ENCODE measurements around the gene RABGGTA. TPM values are rescaled to one million over a fixed set of nuclear protein-coding genes. Genes with fewer than 3 reads are reported as not detected.
"Not testable (repeated sequence)": the region's sequence is repeated elsewhere in the genome, so short reads cannot be mapped to it uniquely, and the experiment has no call there.

The RABGGTA gene
- total RNA-seq, 6 donors from 2014 or later = 22.7 to 125 (median 58.9) TPM

DNA sequence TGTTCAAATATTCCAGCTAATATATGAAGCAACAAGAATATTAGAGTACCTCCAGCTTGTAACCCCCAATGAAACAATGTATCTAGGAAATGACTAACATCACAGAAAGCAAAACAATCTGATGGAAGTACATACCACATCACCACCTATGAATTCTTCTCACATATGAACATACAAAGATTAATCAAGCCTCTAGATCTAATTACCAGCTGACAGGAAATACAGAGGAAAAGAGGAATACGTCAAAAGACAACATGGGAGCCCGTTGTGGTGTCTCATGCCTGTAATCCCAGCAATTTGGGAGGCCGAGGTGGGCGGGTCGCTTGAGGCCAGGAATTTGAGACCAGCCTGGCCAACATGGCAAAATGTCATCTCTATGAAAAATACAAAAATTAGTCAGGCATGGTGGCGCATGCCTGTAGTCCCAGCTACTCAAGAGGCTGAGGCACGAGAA, 46.8 kb downstream of the RABGGTA start:
- peaks cover 0 to 12% (median 4%) of the 10 kb centered on the region in 4 donors for H3K4me1 ChIP-seq

DNA sequence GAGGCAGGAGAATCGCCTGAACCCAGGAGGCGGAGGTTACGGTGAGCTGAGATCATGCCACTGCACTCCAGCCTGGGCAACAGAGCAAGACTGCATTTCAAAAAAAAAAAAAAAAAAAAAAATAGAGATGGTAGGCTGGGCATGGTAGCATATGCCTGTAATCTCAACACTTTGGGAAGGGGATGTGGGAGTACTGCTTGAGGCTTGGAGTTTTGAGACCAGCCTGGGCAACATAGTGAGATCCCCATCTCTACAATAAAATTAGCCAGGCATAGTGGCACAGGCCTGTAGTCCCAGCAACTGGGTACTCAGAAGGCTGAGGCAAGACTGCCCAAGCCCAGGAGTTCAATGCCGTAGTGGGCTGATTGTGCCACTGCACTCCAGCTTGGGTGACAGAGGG, 48.4 kb downstream of the RABGGTA start:
- H3K9me3 ChIP-seq; H3K4me1 ChIP-seq; H3K4me3 ChIP-seq; H3K27ac ChIP-seq; H3K27me3 ChIP-seq; ATAC-seq (ENCODE audit: low FRiP score in 2 of 2); DNase-seq: not testable (repeated sequence)
- peaks cover 0 to 13% (median 5%) of the 10 kb centered on the region in 4 donors for H3K36me3 ChIP-seq
- WGBS, 2 donors = 100% methylated on average over 3 to 4 of the region's 4 CpGs

More for the DNA sequence above, 46.8 kb downstream of the RABGGTA start:
- 73 to 78% methylated on average over 7 of the region's 7 CpGs for WGBS, 2 donors
- H3K36me3 ChIP-seq = peaks cover 0 to 21% (median 3%) of the 10 kb centered on the region in 4 donors
- H3K27me3 ChIP-seq = no peaks in the 10 kb centered on the region
- no peak overlapping the region for H3K4me3 ChIP-seq
- peak overlapping the region in 1 of 4 donors; percentile 60 for H3K27ac ChIP-seq
- no peak for TF ChIP-seq POLR2AphosphoS5 (IDR thresholded peaks at IDR 0.05)
- TF ChIP-seq EP300 (IDR thresholded peaks at IDR 0.05) = no peak
- TF ChIP-seq POLR2A (IDR thresholded peaks at IDR 0.05) = no peak
- no peak for TF ChIP-seq CTCF (IDR thresholded peaks at IDR 0.05)
- no peak for DNase-seq
- ATAC-seq (ENCODE audit: low FRiP score in 2 of 2) = no peak
- H3K9me3 ChIP-seq = no peaks in the 10 kb centered on the region

DNA sequence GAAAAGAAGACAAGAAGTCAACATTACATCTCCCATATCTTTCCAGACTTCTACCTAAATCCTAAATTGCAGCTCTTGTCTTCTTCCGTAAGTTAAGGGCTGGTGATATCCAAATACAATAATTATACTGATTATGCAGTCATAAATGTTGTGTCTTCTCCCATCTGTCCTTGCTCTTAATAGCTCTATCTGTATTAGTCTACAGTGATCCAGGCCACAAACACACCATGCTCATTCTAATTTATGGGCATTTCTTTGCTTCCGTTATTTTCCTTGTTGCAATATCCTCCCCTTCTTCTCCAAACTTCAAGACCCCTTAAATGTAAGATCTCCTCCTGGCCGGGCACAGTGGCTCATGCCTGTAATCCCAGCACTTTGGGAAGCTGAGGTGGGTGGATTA, 51.9 kb downstream of the RABGGTA start:
- H3K27me3 ChIP-seq = no peaks in the 10 kb centered on the region
- peaks cover 0 to 10% (median 5%) of the 10 kb centered on the region in 4 donors for H3K36me3 ChIP-seq
- no peak overlapping the region for H3K27ac ChIP-seq
- DNase-seq = no peak
- WGBS, 2 donors = 57 to 63% methylated on average over 3 of the region's 3 CpGs
- no peak for TF ChIP-seq EP300 (IDR thresholded peaks at IDR 0.05)
- no peak for TF ChIP-seq POLR2AphosphoS5 (IDR thresholded peaks at IDR 0.05)
- TF ChIP-seq POLR2A (IDR thresholded peaks at IDR 0.05) = no peak
- TF ChIP-seq CTCF (IDR thresholded peaks at IDR 0.05) = no peak
- H3K9me3 ChIP-seq = no peaks in the 10 kb centered on the region
- no peak overlapping the region for H3K4me3 ChIP-seq
- peaks cover 10 to 16% (median 14%) of the 10 kb centered on the region in 4 donors for H3K4me1 ChIP-seq
- no peak for ATAC-seq (ENCODE audit: low FRiP score in 2 of 2)

GRCh38 chr14:24219080-24219479, 52.3 kb downstream of the RABGGTA start:
- no peak overlapping the region for H3K4me3 ChIP-seq
- H3K36me3 ChIP-seq = peaks cover 0 to 10% (median 5%) of the 10 kb centered on the region in 4 donors
- peaks cover 11 to 18% (median 17%) of the 10 kb centered on the region in 4 donors for H3K4me1 ChIP-seq
- 80 to 85% methylated on average over 4 of the region's 4 CpGs for WGBS, 2 donors
- H3K9me3 ChIP-seq = no peaks in the 10 kb centered on the region
- ATAC-seq (ENCODE audit: low FRiP score in 2 of 2) (no peak), DNase-seq (no peak)
- H3K27me3 ChIP-seq = no peaks in the 10 kb centered on the region
- no peak overlapping the region for H3K27ac ChIP-seq
- TF ChIP-seq POLR2AphosphoS5 (IDR thresholded peaks at IDR 0.05) (no peak), CTCF (IDR thresholded peaks at IDR 0.05) (no peak), POLR2A (IDR thresholded peaks at IDR 0.05) (no peak), EP300 (IDR thresholded peaks at IDR 0.05) (no peak)

DNA sequence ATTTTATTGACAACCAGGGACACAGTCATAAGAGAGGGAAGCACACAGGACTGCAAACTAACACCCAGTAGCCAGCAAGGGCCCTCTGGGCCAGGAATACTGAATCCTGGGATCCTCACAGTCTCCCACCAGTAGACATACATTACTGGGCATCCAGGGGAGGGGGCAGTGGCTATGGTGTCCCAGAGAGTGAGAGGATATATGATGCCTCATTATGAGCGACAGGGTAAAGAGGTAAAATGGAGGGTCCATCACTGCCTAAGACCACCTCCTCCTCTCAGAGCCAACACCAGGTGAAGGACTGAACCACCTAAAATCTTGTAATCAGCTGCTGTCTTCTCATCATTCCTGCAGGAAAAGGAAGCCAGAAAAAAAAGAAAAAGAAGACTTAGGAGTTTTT, 54.5 kb downstream of the RABGGTA start:
- H3K36me3 ChIP-seq; H3K9me3 ChIP-seq; DNase-seq; H3K27ac ChIP-seq; H3K27me3 ChIP-seq; ATAC-seq (ENCODE audit: low FRiP score in 2 of 2); H3K4me3 ChIP-seq: not testable (repeated sequence)
- 94 to 100% methylated on average over 1 of the region's 1 CpG for WGBS, 2 donors
- H3K4me1 ChIP-seq = peaks cover 18 to 34% (median 25%) of the 10 kb centered on the region in 4 donors

- Histone ChIP-seq H3K9me3 (no peaks in the 10 kb centered on the region), H3K4me3 (peak overlapping the region in 1 of 4 donors; percentile 70), H3K27ac (peak overlapping the region; percentile 88 to 91 (median 90)), H3K36me3 (peaks cover 3 to 11% (median 6%) of the 10 kb centered on the region in 4 donors), H3K4me1 (peaks cover 18 to 39% (median 25%) of the 10 kb centered on the region in 4 donors), H3K27me3 (no peaks in the 10 kb centered on the region)
- DNase-seq (no peak), ATAC-seq (ENCODE audit: low FRiP score in 2 of 2) (no peak)
- WGBS, 2 donors = 75 to 92% methylated on average over 2 of the region's 2 CpGs
- TF ChIP-seq POLR2AphosphoS5 (IDR thresholded peaks at IDR 0.05) (no peak), POLR2A (IDR thresholded peaks at IDR 0.05) (no peak)
These were observed 55.1 kb downstream of the RABGGTA start for GRCh38 chr14:24216345-24216699.

Small RNA genes within 50 kb of the gene (small RNA-seq; reads per million reads assigned to genes)
- 0 to 0.13 (median 0) reads per million in 4 donors for gene MDP1

Other genes starting within 250 kb of the RABGGTA start
- gene CARMIL3, start 219.6 kb downstream of the RABGGTA start, total RNA-seq = 10 to 100 TPM in 1 of 6 donors, 1 to 10 TPM in 3, under 1 TPM in 2; 0.39 to 15.7 (median 1.2) TPM
- gene CPNE6, start 200.0 kb downstream of the RABGGTA start, total RNA-seq = not detected
- 10 to 100 TPM; 27.2 to 70.3 (median 34.9) TPM for gene PCK2, start 177.3 kb downstream of the RABGGTA start, total RNA-seq
- 100 to 1,000 TPM in 2 of 6 donors, 10 to 100 TPM in 4; 68.4 to 138 (median 95.0) TPM for gene DCAF11, start 156.8 kb downstream of the RABGGTA start, total RNA-seq
- gene NRL, start 156.6 kb downstream of the RABGGTA start, total RNA-seq = 1 to 10 TPM; 2.6 to 9.8 (median 4.4) TPM
- under 1 TPM in 4 of 6 donors, not detected in 2; 0.63 to 0.89 (median 0.82) TPM for gene FITM1, start 140.9 kb downstream of the RABGGTA start, total RNA-seq
- 100 to 1,000 TPM in 5 of 6 donors, 10 to 100 TPM in 1; 56.6 to 206 (median 142) TPM for gene PSME1, start 135.4 kb downstream of the RABGGTA start, total RNA-seq
- gene EMC9, start 130.0 kb downstream of the RABGGTA start, total RNA-seq = 10 to 100 TPM in 5 of 6 donors, 1 to 10 TPM in 1; 8.6 to 13.8 (median 12.0) TPM
- 100 to 1,000 TPM in 3 of 6 donors, 10 to 100 TPM in 3; 58.5 to 144 (median 84.4) TPM for gene PSME2, start 125.0 kb downstream of the RABGGTA start, total RNA-seq
- gene RNF31, start 124.1 kb downstream of the RABGGTA start, total RNA-seq = 100 to 1,000 TPM in 2 of 6 donors, 10 to 100 TPM in 4; 52.1 to 173 (median 63.9) TPM
- 100 to 1,000 TPM in 3 of 6 donors, 10 to 100 TPM in 3; 78.2 to 192 (median 107) TPM for gene IRF9, start 110.3 kb downstream of the RABGGTA start, total RNA-seq
- 10 to 100 TPM; 16.0 to 76.5 (median 29.4) TPM for gene REC8, start 99.5 kb downstream of the RABGGTA start, total RNA-seq
- 10 to 100 TPM; 20.8 to 50.3 (median 35.2) TPM for gene IPO4, start 82.8 kb downstream of the RABGGTA start, total RNA-seq
- 10 to 100 TPM; 15.7 to 75.4 (median 53.8) TPM for gene TM9SF1, start 76.2 kb downstream of the RABGGTA start, total RNA-seq
- 1 to 10 TPM in 1 of 6 donors, not detected in 5; 1.3 TPM for gene TSSK4, start 65.9 kb downstream of the RABGGTA start, total RNA-seq
- 100 to 1,000 TPM in 1 of 6 donors, 10 to 100 TPM in 5; 39.9 to 112 (median 61.5) TPM for gene CHMP4A, start 58.1 kb downstream of the RABGGTA start, total RNA-seq
- gene MDP1, start 55.5 kb downstream of the RABGGTA start, total RNA-seq = 10 to 100 TPM in 4 of 6 donors, 1 to 10 TPM in 2; 8.1 to 21.1 (median 12.7) TPM
- gene NEDD8, start 39.2 kb downstream of the RABGGTA start, total RNA-seq = 100 to 1,000 TPM in 4 of 6 donors, 10 to 100 TPM in 2; 39.8 to 144 (median 121) TPM
- 10 to 100 TPM; 26.2 to 76.9 (median 47.2) TPM for gene GMPR2, start 38.7 kb downstream of the RABGGTA start, total RNA-seq
- gene TINF2, start 29.0 kb downstream of the RABGGTA start, total RNA-seq = 100 to 1,000 TPM in 1 of 6 donors, 10 to 100 TPM in 5; 46.1 to 109 (median 86.4) TPM
- gene TGM1, start 8.4 kb downstream of the RABGGTA start, total RNA-seq = 10 to 100 TPM in 4 of 6 donors, 1 to 10 TPM in 2; 9.1 to 29.2 (median 11.1) TPM
- gene DHRS1, start 28.2 kb upstream of the RABGGTA start, total RNA-seq = 10 to 100 TPM; 23.0 to 60.3 (median 32.8) TPM
- gene NOP9, start 28.3 kb upstream of the RABGGTA start, total RNA-seq = 10 to 100 TPM; 13.3 to 31.4 (median 22.6) TPM
- 10 to 100 TPM in 5 of 6 donors, 1 to 10 TPM in 1; 9.4 to 14.8 (median 12.8) TPM for gene CIDEB, start 36.4 kb upstream of the RABGGTA start, total RNA-seq
- gene LTB4R2, start 38.5 kb upstream of the RABGGTA start, total RNA-seq = 10 to 100 TPM in 4 of 6 donors, 1 to 10 TPM in 2; 6.2 to 49.2 (median 10.9) TPM
- gene LTB4R, start 39.9 kb upstream of the RABGGTA start, total RNA-seq = 10 to 100 TPM; 11.1 to 71.2 (median 17.7) TPM
- gene ADCY4, start 63.5 kb upstream of the RABGGTA start, total RNA-seq = 100 to 1,000 TPM in 2 of 6 donors, 10 to 100 TPM in 4; 22.4 to 159 (median 43.7) TPM
- gene RIPK3, start 68.4 kb upstream of the RABGGTA start, total RNA-seq = 10 to 100 TPM; 16.1 to 92.2 (median 29.1) TPM
- 10 to 100 TPM in 5 of 6 donors, 1 to 10 TPM in 1; 8.5 to 98.5 (median 42.1) TPM for gene NFATC4, start 96.6 kb upstream of the RABGGTA start, total RNA-seq
- 10 to 100 TPM in 5 of 6 donors, 1 to 10 TPM in 1; 5.5 to 18.7 (median 14.4) TPM for gene NYNRIN, start 127.4 kb upstream of the RABGGTA start, total RNA-seq
- 1 to 10 TPM; 1.1 to 4.2 (median 3.1) TPM for gene CBLN3, start 158.1 kb upstream of the RABGGTA start, total RNA-seq
- gene KHNYN, start 158.4 kb upstream of the RABGGTA start, total RNA-seq = 100 to 1,000 TPM in 1 of 6 donors, 10 to 100 TPM in 5; 43.9 to 136 (median 66.4) TPM
- 10 to 100 TPM; 34.9 to 88.0 (median 52.6) TPM for gene SDR39U1, start 171.2 kb upstream of the RABGGTA start, total RNA-seq
- gene CMA1, start 236.7 kb upstream of the RABGGTA start, total RNA-seq = 1 to 10 TPM in 1 of 6 donors, under 1 TPM in 1, not detected in 4; 0.37 to 1.8 TPM

All from upper lobe of left lung (tissue), 6 donors.